HFFc6 (cell line): ENCODE results near the gene HCAR3. TPM values are rescaled to one million over a fixed set of nuclear protein-coding genes. Genes with fewer than 3 reads are reported as not detected.

Experiments
- DNase-seq: peaks from one replicate; pipeline ENCODE4 v3.0.0-alpha.2; 2018
- H3K27ac Mint-ChIP-seq: 2 replicates; pipeline ENCODE4 v1.8.0; 2020; ENCODE audit warnings: mild to moderate bottlenecking, mixed read lengths
- H3K27me3 Mint-ChIP-seq: 2 replicates; pipeline ENCODE4 v1.8.0; 2021; ENCODE audit warnings: mild to moderate bottlenecking, moderate library complexity, mixed read lengths; ENCODE audit not compliant: insufficient read depth
- H3K36me3 Mint-ChIP-seq: 2 replicates; pipeline ENCODE4 v1.8.0; 2021; ENCODE audit warnings: low read depth, mixed read lengths
- H3K4me1 Mint-ChIP-seq: 2 replicates; pipeline ENCODE4 v1.8.0; 2020; ENCODE audit warnings: low read depth, mixed read lengths
- H3K4me3 Mint-ChIP-seq: 2 replicates; pipeline ENCODE4 v1.8.0; 2020; ENCODE audit warnings: mild to moderate bottlenecking, moderate library complexity, mixed read lengths
- H3K9me3 Mint-ChIP-seq: 2 replicates; pipeline ENCODE4 v1.8.0; 2020; ENCODE audit warnings: mild to moderate bottlenecking, mixed read lengths
- total RNA-seq, 6 experiments: library from RNA; stranded (reverse); fragmentation: NEBNext Ultra II Directional; extraction: Animal tissue kit (Norgen Biotek cat#: 25700); gene quantifications; 2 replicates in 1 of 6; 3 replicates in 5 of 6; pipeline ENCODE4 v1.2.3, GENCODE V29; 2021
- TF ChIP-seq, protein P1 (sequence below): fragments of 200-600 bp; sonication (generic); IDR thresholded peaks from 2 replicates; pipeline ENCODE4 v1.5.0; 2021; ENCODE audit warnings: antibody characterized with exemption, mild to moderate bottlenecking

HCAR3 gene
- total RNA-seq, 6 experiments from 2014 or later: not detected

GRCh38 chr12:122749569-122750332 is 33.1 kb upstream of the HCAR3 start:
- no peak for DNase-seq
- no peak overlapping the region for H3K4me3 Mint-ChIP-seq
- H3K36me3 Mint-ChIP-seq: peaks cover 18% of the 10 kb centered on the region
- H3K9me3 Mint-ChIP-seq: no peaks in the 10 kb centered on the region
- H3K27me3 Mint-ChIP-seq: peaks cover 3% of the 10 kb centered on the region
- H3K27ac Mint-ChIP-seq: no peak overlapping the region
- H3K4me1 Mint-ChIP-seq: peaks cover 25% of the 10 kb centered on the region
- TF ChIP-seq, protein P1, sequence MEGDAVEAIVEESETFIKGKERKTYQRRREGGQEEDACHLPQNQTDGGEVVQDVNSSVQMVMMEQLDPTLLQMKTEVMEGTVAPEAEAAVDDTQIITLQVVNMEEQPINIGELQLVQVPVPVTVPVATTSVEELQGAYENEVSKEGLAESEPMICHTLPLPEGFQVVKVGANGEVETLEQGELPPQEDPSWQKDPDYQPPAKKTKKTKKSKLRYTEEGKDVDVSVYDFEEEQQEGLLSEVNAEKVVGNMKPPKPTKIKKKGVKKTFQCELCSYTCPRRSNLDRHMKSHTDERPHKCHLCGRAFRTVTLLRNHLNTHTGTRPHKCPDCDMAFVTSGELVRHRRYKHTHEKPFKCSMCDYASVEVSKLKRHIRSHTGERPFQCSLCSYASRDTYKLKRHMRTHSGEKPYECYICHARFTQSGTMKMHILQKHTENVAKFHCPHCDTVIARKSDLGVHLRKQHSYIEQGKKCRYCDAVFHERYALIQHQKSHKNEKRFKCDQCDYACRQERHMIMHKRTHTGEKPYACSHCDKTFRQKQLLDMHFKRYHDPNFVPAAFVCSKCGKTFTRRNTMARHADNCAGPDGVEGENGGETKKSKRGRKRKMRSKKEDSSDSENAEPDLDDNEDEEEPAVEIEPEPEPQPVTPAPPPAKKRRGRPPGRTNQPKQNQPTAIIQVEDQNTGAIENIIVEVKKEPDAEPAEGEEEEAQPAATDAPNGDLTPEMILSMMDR: no peak

DNA sequence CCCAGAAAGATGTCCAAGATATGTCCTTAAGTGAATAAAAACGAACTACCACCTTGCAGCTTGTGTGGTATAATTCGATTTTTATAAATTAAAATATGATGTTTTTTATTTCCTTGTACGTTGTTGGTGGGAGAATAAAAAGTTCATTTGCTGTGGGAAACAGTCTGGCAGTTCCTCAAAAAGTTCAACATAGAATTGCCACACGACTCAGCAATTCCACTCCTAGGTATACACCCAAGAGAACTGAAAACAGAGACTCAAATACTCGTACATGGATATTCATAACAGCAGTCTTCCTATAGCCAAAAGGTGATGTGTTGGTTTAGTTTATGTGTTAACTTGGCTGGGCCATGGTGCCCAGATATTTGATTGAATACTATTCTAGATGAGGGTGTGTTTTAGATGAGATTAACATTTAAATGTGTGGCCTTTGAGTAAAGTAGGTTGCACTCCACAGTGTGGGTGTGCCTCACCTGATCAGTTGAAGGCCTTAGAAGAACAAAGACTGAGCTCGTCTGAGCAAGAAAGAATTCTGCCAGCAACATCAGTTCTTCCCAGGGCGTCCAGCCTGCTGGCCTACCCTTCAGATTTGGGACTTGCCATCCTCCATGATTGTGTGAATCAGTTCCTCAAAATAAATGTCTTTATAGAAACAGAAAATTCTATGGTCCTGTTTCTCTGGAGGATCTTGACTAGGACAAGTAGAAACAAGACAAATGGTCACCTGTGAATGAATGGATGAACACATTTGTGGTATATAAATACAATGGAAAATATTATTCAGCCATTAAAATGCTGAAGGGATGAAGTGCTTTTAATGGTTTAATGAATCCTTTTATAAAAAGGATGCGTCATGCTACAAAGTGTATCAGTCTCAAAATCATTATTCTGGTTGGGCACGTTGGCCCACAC is 30.9 kb upstream of the HCAR3 start:
- TF ChIP-seq, protein P1: no peak

GRCh38 chr12:122743895-122744525 is 27.4 kb upstream of the HCAR3 start:
- no peak overlapping the region for H3K4me3 Mint-ChIP-seq
- peaks cover 3% of the 10 kb centered on the region for H3K27me3 Mint-ChIP-seq
- H3K27ac Mint-ChIP-seq: no peak overlapping the region
- H3K4me1 Mint-ChIP-seq: no peaks in the 10 kb centered on the region
- DNase-seq: no peak
- no peaks in the 10 kb centered on the region for H3K36me3 Mint-ChIP-seq
- TF ChIP-seq, protein P1: no peak
- H3K9me3 Mint-ChIP-seq: no peaks in the 10 kb centered on the region

More for the DNA sequence above, 30.9 kb upstream of the HCAR3 start:
- no peak for DNase-seq
- Mint-ChIP-seq H3K27ac (no peak overlapping the region), H3K4me3 (no peak overlapping the region), H3K9me3 (no peaks in the 10 kb centered on the region), H3K27me3 (peaks cover 3% of the 10 kb centered on the region), H3K36me3 (no peaks in the 10 kb centered on the region; the same call in 1 of the 2 replicates), H3K4me1 (peaks cover 10% of the 10 kb centered on the region)

GRCh38 chr12:122740351-122740750 is 23.7 kb upstream of the HCAR3 start:
- Mint-ChIP-seq H3K9me3 (no peaks in the 10 kb centered on the region), H3K4me1 (no peaks in the 10 kb centered on the region)

DNA sequence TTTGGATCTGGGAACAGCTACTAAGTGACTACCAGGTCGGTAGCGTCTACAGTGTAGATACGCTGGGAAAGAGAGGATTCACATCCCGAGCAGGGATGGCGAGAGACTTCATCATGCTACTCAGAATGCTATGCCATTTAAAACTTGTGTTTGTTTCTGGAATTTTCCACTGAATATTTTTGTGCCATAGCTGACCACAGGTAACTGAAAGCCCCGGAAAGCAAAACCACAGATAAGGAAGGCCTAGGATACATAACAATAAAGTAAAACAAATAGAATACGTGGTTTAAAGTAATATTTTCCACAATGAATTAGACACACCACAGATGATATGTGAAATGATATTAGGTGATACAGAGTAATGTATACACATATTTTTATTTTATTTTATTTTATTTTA is 22.0 kb upstream of the HCAR3 start:
- Mint-ChIP-seq H3K4me3 (no peak overlapping the region), H3K4me1 (no peaks in the 10 kb centered on the region), H3K9me3 (no peaks in the 10 kb centered on the region), H3K27ac (no peak overlapping the region), H3K36me3 (no peaks in the 10 kb centered on the region), H3K27me3 (peaks cover 3% of the 10 kb centered on the region)
- no peak for DNase-seq
- TF ChIP-seq, protein P1: no peak

More at GRCh38 chr12:122740351-122740750, 23.7 kb upstream of the HCAR3 start:
- Mint-ChIP-seq H3K27ac (no peak overlapping the region), H3K27me3 (peaks cover 3% of the 10 kb centered on the region), H3K4me3 (no peak overlapping the region), H3K36me3 (no peaks in the 10 kb centered on the region)
- TF ChIP-seq, protein P1: no peak
- DNase-seq: no peak
